Endometrium (tissue), 2 donors: ENCODE data around the gene RNF207.

Experiments used
- FAIRE-seq: peaks from 2 replicates; lab custom pipeline; 2012; peaks lifted over from hg19 to GRCh38; lab: Jason Lieb, UNC
- donor health status: control.
- donor health status: control.

Gene RNF207

GRCh38 chr1:6205849-6206519, at the start of gene RNF207:
Gene RNF207, plus strand, starts transcription at chr1:6206119. Its CDS starts 417 bp downstream, at chr1:6206536.
- FAIRE-seq: no peak

- FAIRE-seq: no peak
Measured at GRCh38 chr1:6157132-6157527, 48.8 kb upstream of the RNF207 start.

- no peak for FAIRE-seq
Measured at GRCh38 chr1:6157528-6158174, 48.3 kb upstream of the RNF207 start.

GRCh38 chr1:6158181-6158580, 47.7 kb upstream of the RNF207 start:
- no peak for FAIRE-seq

GRCh38 chr1:6162341-6162740, 43.6 kb upstream of the RNF207 start:
- FAIRE-seq: no peak

- no peak for FAIRE-seq
Measured at GRCh38 chr1:6162773-6163172, 43.1 kb upstream of the RNF207 start.

- no peak for FAIRE-seq
Measured at GRCh38 chr1:6163191-6163972, 42.5 kb upstream of the RNF207 start.

- FAIRE-seq: no peak
Measured at GRCh38 chr1:6163973-6164617, 41.8 kb upstream of the RNF207 start.

GRCh38 chr1:6165027-6165426, 40.9 kb upstream of the RNF207 start:
- no peak for FAIRE-seq

- no peak for FAIRE-seq
Measured at GRCh38 chr1:6165441-6165985, 40.4 kb upstream of the RNF207 start.

GRCh38 chr1:6166221-6166620, 39.7 kb upstream of the RNF207 start:
- FAIRE-seq: no peak

GRCh38 chr1:6166655-6167390, 39.1 kb upstream of the RNF207 start:
- no peak for FAIRE-seq

GRCh38 chr1:6167391-6168303, 38.3 kb upstream of the RNF207 start:
- FAIRE-seq: no peak

- no peak for FAIRE-seq
Measured at GRCh38 chr1:6168947-6169586, 36.9 kb upstream of the RNF207 start.

GRCh38 chr1:6170116-6170741, 35.7 kb upstream of the RNF207 start:
- FAIRE-seq: no peak

GRCh38 chr1:6170742-6171201, 35.1 kb upstream of the RNF207 start:
- FAIRE-seq: no peak

- FAIRE-seq: no peak
Measured at GRCh38 chr1:6171548-6172124, 34.3 kb upstream of the RNF207 start.

GRCh38 chr1:6172549-6172948, 33.4 kb upstream of the RNF207 start:
- no peak for FAIRE-seq
